HG03135 (cell line): Measurements from ENCODE around the gene RAB36.

Experiments
- ATAC-seq: cut with Tn5 transposase; IDR thresholded peaks from one replicate; pipeline ENCODE4 v1.9.1; 2021; ENCODE audit warnings: mild to moderate bottlenecking, moderate library complexity; ENCODE audit not compliant: unreplicated experiment

The RAB36 gene

DNA sequence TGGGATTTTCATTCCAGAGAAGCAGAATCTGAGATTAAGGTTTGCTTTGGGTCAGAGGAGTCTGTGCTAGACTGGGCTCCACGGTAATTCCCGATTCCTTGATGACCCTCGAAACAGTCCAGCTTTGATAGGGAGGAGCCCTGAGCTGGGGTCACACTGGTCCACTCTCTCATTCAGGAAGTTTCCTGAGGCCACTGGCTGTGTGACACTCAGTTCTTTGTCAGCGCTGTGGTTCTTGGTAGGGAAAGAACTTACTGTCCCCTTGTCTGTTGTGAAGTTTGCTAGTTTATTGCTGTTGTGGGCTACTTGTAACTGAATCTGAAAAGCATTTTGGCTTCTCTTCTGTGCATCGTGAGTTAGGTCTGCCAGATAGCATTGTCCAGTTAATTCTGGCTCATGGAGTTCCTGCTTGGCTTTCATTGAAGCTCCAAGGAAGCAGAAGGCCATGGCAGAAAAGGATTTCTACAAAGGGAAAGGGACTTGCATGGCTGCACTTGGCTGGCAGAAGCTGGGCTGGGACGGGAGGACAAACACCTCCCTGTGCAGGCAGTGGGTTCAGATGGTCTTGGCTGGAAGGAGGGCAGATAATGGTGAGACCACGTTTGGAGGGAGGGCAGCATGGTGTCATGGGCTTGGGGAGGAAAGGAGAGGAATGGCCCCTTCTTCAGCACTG lies 58.3 kb downstream of the RAB36 start:
- no peak for ATAC-seq

DNA sequence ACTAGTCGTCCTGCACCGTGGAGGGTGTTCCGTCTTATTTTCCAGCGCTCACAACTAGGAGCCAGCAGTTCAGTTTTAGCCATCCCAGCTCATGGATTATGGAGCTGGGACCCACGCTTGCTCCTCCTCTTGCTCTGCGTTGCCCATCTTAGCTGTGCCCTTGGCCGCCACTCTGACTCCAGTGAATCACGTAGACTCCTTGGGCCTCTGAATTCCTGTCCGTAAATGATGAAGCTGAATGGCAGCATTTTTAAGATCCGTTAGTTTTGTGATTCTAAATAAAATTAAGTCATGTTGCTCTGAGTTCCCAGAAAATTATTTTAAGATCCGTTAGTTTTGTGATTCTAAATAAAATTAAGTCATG lies 58.8 kb downstream of the RAB36 start:
- no peak for ATAC-seq

GRCh38 chr22:23204541-23205157 lies 59.4 kb downstream of the RAB36 start:
- no peak for ATAC-seq

- ATAC-seq: no peak
Measured at GRCh38 chr22:23205339-23206049, 60.2 kb downstream of the RAB36 start.

DNA sequence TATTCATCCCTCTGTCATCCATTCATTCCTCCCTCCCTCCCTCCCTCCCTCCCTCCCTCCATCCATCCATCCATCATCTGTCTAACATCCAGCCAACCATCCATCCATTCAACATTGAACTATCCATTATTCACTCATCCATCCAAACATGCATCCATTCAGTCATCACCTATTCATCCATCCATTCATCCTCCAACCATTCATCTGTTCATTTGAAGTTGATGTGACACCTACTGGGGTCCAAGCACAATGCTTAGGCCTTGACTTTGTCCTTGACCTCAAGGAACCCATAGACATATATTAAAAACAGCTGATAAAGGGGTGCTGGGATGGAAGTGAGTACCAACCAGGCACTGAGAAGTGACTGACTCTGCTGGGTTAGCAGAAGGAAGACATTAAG lies 61.6 kb downstream of the RAB36 start:
- ATAC-seq: no peak

DNA sequence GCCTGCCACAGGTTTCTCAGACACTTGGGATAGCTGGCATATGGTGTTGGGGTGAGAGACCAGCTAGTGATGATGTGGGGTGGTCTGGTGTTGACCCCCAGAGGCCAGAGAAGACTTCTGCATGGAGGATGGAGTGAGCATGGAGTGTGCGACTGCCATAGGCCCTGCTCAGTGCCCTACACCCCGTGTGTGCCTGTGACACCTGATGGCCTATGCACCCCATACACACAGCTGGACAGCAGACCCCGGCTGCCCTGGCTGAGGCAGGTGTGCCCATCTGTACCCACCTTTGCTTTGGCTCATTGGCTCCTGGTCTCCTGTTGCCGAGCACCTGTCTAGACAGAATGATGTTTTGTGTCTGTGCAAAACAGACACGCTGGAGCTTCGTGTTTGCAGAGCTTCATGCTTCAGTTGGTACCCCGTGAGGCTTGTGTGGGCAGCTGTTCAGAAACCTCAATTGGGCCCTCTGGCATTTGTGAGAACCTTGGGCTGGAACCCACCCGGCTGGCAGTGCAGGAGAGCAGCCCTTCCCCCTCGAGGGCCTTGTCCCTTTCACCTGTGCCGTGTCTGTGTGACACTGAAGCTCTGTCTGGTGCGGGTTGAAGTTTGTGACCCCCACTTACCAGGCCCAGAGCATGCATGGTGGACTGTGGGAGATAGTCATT lies 62.6 kb downstream of the RAB36 start:
- ATAC-seq: no peak

DNA sequence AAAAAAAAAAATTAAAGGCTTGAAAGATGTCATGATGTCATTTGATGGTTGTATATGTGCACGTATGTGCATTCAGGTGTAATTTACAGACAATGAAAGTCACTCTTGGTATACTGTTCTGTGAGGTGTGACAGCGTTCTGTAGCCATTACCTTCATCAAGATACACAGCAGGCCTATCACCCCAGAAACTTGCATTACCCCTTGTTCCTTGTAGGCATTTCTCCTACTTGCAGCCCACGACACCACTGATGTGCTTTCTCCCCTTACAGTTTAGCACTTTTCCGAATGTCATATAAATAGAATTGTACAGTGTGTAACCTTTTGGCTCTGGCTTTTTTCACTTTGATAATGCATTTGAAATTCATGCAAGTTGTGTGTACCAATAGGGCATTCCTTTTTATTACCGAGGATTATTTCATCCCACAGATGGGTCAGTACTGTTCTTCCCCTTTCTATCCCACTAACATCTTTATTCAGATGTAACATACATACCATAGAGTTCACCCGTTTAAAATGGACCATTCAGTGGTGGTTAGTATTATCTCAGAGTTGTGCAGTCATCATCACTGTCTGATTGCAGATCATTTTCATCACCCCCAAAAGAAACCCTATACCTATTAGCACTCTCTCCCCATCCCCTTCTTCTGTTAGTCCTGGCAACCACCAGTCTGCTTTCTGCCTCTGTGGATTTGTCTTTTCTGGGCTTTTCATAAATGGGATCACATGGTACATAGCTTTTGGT lies 65.3 kb downstream of the RAB36 start:
- ATAC-seq: no peak

GRCh38 chr22:23211622-23212021 lies 66.3 kb downstream of the RAB36 start:
- no peak for ATAC-seq

GRCh38 chr22:23212061-23213021 lies 67.1 kb downstream of the RAB36 start:
- ATAC-seq: no peak

GRCh38 chr22:23213022-23213555 lies 67.8 kb downstream of the RAB36 start:
- no peak for ATAC-seq

DNA sequence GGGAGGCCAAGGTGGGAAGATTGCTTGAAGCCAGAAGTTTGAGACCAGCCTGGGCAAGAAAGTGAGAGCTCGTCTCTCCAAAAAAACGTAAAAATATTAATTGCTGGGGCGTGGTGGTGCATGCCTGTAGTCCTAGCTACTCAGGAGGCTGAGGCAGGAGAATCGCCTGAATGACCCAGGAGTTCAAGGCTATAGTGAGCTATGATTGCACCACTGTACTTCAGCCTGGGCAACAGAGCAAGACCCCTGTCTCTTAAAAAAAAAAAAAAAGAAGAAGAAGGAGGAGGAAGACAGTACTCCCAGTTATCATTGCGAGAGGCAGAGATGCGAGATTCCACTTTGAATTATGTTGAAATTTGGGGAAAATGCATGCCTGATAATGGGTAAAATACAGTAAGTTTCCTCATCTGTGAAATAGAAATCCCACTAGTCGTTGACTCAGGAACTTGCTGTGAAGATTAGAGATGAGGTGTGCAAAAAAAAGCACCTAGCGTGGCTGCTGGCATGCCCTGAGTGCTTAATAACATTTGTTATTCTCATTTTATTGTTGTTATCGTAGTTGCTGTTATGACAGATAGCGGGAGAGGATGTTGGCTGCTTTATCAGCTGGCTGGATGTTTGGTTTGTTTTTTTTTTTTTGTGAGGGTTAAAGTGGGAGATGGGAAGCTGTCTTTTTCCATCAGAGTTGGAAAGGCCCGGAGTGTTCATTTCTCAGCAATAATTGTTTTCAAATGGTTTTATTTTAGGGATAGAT lies 68.5 kb downstream of the RAB36 start:
- ATAC-seq: no peak
